Psoas muscle (tissue), 8 donors: ENCODE measurements around the gene ACER3. TPM values are rescaled to one million over a fixed set of nuclear protein-coding genes. Genes with fewer than 3 reads are reported as not detected.

Experiments used
- ATAC-seq, 4 donors: fragments of 200-7000 bp; cut with Tn5 transposase; one replicate each; pipeline ENCODE4 v1.9.1; 2020; ENCODE audit warnings: moderate library complexity in 3 of 4, mild to moderate bottlenecking in 2 of 4
- DNase-seq, 2 donors: peaks; one replicate each; pipeline ENCODE4 v3.0.0-alpha.2; 2020
- H3K27ac ChIP-seq: fragments of 200-600 bp; one replicate; pipeline ENCODE4 v1.8.0; 2022
- H3K27me3 ChIP-seq, 3 donors: fragments of 200-600 bp in 1 of 3; one replicate each; pipeline versions ENCODE4 v1.6.1 to v1.8.0; 2013 to 2022; ENCODE audit warnings: low read length in 2 of 3, mild to moderate bottlenecking in 2 of 3, moderate library complexity in 1 of 3; ENCODE audit not compliant: insufficient read depth in 3 of 3
- H3K36me3 ChIP-seq, 2 donors: fragments of 200-600 bp in 1 of 2; one replicate each; pipeline versions ENCODE4 v1.6.1 to v1.8.0; 2013 to 2022; ENCODE audit warnings: low read depth in 1 of 2, mild to moderate bottlenecking in 1 of 2, moderate library complexity in 1 of 2; ENCODE audit not compliant: insufficient read depth in 1 of 2
- H3K4me1 ChIP-seq: fragments of 200-600 bp; one replicate; pipeline ENCODE4 v1.8.0; 2022
- H3K4me3 ChIP-seq: fragments of 200-600 bp; one replicate; pipeline ENCODE4 v1.8.0; 2022; ENCODE audit warnings: mild to moderate bottlenecking
- H3K9me3 ChIP-seq: fragments of 200-600 bp; one replicate; pipeline ENCODE4 v1.8.0; 2022
- CTCF ChIP-seq: fragments of 200-600 bp; IDR thresholded peaks from one replicate; pipeline ENCODE4 v1.8.0; 2022; ENCODE audit warnings: antibody characterized with exemption
- WGBS, 3 donors: extraction: QIAGEN DNeasy Blood & Tissue Kit; methylation state at CpG; one replicate each; pipeline versions ENCODE4 v1.1.6 to v1.1.7; 2013; 5-methylcytosine and 5-hydroxymethylcytosine counted together
- intact Hi-C, 2 donors: fragments of 100-400 bp; cut with DNase I; formaldehyde crosslinking; loops; one replicate each; pipeline versions ENCODE4 v1.11.0 to v1.14.2; 2022
- polyA plus RNA-seq, 3 donors: library from polyadenylated mRNA; stranded (reverse); fragments of 200-250 nt; gene quantifications; one replicate each; pipeline ENCODE4 v1.2.3, GENCODE V29; 2013
- total RNA-seq, 4 donors: library from RNA; stranded (reverse); fragmentation: NEBNext Ultra II Directional in 2 of 4; extraction: Animal tissue kit (Norgen Biotek cat#: 25700) in 2 of 4; gene quantifications; one replicate each; pipeline versions ENCODE4 v1.2.1 to v1.2.4, GENCODE V29; 2021 to 2023
- donor health status: healthy with polysubstance abuse.
- donor health status: DM: no; HTN: no; CAD: no; lungs with moderate emphysema.
- donor health status: Bipolar disorder and iron deficiency.
- donor health status: healthy.
- donor health status: DM: yes; HTN: yes; CAD: no.
- donor health status: DM: no; HTN: no; CAD: no.
- donor health status: DM: no; HTN: no; CAD: no.
- donor health status: DM: yes; HTN: yes; CAD: no.

ACER3 gene
- total and polyA plus RNA-seq, 7 donors = 0.76 to 6.3 (median 3.4) TPM

DNA sequence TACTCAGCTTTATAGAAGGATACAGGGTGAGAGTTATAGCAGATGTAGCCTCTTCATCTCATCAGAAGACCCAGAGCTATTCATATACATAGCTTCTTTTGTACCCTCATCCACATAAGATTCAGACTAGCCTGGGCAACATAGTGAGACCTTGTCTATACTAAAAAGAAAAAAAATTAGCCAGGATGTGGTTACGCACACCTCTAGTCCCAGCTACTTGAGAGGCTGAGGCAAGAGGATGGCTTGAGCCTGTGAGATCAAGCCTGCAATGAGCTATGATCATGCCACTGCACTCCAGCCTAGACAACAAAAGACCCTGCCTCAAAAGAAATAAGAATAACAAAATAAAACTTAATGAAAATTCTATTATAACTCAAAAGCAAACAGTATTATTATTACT is 136.8 kb downstream of the ACER3 start:
- ATAC-seq (no peak), DNase-seq (no peak)
- Histone ChIP-seq H3K9me3 (no peaks in the 10 kb centered on the region), H3K4me1 (no peaks in the 10 kb centered on the region), H3K4me3 (no peak overlapping the region), H3K36me3 (no peaks in the 10 kb centered on the region), H3K27ac (no peak overlapping the region), H3K27me3 (no peaks in the 10 kb centered on the region)
- intact Hi-C loops = no loop called here
- TF ChIP-seq CTCF = no peak
- WGBS, 3 donors = 97 to 100% (median 100%) methylated on average over 1 of the region's 1 CpG

DNA sequence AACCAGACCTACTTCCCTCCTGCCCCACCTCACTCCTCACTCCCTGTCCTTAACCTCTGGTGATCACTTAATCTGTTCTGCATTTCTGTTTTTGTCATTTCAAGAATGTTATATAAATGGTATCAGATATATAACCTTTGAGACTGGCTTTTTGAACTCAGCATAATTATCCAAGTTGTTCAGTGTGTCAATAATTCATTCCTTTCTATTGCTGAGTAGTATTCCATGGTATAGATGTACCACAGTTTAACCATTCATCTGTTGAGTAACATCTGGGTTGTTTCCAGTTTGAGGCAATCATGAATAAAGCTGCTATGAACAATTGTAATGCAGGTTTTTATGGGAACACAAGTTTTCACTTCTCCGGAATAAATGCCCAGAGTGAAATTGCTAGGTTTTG is 138.9 kb downstream of the ACER3 start:
- no peaks in the 10 kb centered on the region for H3K36me3 ChIP-seq
- no peak for TF ChIP-seq CTCF
- H3K4me1 ChIP-seq = no peaks in the 10 kb centered on the region
- 97 to 100% (median 100%) methylated on average over 1 of the region's 1 CpG for WGBS, 3 donors
- intact Hi-C loops = no loop called here
- H3K9me3 ChIP-seq = no peaks in the 10 kb centered on the region
- H3K4me3 ChIP-seq = no peak overlapping the region
- no peak overlapping the region for H3K27ac ChIP-seq
- DNase-seq = no peak
- no peaks in the 10 kb centered on the region for H3K27me3 ChIP-seq
- no peak for ATAC-seq

DNA sequence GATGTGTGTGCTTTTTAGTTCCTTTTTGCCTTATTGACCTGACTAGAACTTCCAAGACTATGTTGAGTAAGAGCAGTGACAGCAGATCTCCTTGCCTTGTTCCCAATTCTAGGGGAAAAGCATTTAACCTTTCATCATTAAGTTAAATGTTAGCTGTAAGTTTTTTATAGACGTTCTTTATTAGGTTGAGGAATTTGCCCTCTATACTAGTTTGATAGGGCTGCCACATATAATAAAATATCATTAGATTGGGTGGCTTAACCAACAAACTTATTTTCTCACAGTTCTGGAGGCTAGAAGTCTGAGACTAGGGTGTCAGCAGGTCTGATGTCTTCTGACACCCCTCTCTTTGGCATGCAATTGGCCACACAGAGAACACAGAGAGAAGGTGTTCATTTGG is 140.9 kb downstream of the ACER3 start:
- H3K27me3 ChIP-seq = no peaks in the 10 kb centered on the region
- intact Hi-C loops = no loop called here
- DNase-seq = no peak
- H3K27ac ChIP-seq = no peak overlapping the region
- TF ChIP-seq CTCF = no peak
- H3K4me1 ChIP-seq = no peaks in the 10 kb centered on the region
- no peaks in the 10 kb centered on the region for H3K9me3 ChIP-seq
- H3K36me3 ChIP-seq = no peaks in the 10 kb centered on the region
- WGBS, 3 donors = 85 to 97% (median 87%) methylated on average over 1 of the region's 1 CpG
- no peak for ATAC-seq
- H3K4me3 ChIP-seq = no peak overlapping the region

DNA sequence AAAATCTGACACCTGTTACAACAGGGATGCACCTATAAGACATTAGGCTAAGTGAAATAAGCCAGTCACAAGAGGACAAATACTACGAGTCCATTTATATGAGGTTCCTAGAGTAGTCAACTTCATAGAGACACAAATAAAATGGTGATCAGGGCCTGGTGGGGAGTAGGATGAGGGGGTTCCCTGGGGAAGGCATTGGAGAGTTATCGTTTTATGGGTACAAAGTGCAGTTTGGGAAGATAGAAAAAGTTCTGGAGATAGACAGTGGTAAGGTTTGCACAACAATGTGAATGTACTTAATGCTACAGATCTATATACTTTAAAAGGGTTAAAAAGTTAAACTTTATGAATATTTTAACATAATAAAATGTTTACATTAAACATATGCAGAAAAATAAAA is 142.1 kb downstream of the ACER3 start:
- no peak overlapping the region for H3K27ac ChIP-seq
- no peak for ATAC-seq
- H3K9me3 ChIP-seq = no peaks in the 10 kb centered on the region
- no peaks in the 10 kb centered on the region for H3K27me3 ChIP-seq
- no peak for DNase-seq
- H3K36me3 ChIP-seq = no peaks in the 10 kb centered on the region
- H3K4me3 ChIP-seq = no peak overlapping the region
- H3K4me1 ChIP-seq = no peaks in the 10 kb centered on the region
- intact Hi-C loops = no loop called here
- TF ChIP-seq CTCF = no peak
- 96 to 99% (median 96%) methylated on average over 2 of the region's 2 CpGs for WGBS, 3 donors

DNA sequence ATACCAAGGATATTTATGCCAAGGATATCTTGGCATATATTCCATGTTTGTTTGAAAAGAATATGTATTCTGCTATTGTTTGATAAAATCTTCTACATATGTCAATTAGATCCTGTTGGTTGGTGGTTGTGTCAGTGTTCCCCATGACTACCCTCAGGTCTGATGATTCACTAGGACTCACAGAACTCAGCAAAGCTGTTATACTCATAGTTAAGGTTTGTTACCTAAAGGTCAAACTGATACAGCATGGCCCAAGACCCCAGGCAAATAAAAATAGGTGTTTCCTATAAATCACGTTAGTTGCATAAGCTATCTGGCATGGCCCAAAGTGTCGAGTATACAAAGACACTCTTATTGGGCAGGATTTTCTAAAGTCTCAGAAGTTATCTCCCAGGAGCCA is 143.2 kb downstream of the ACER3 start:
- Histone ChIP-seq H3K4me1 (no peaks in the 10 kb centered on the region), H3K27me3 (no peaks in the 10 kb centered on the region), H3K9me3 (no peaks in the 10 kb centered on the region), H3K27ac (no peak overlapping the region), H3K4me3 (no peak overlapping the region), H3K36me3 (no peaks in the 10 kb centered on the region)
- intact Hi-C loops = no loop called here
- DNase-seq (no peak), ATAC-seq (no peak)
- TF ChIP-seq CTCF = no peak
- WGBS, 3 donors = 34 to 57% (median 42%) methylated on average over 2 of the region's 2 CpGs
